Effector memory CD8-positive, alpha-beta T cell (primary cell): ENCODE results near the gene B3GALNT2.
"Not testable (repeated sequence)": the region's sequence is repeated elsewhere in the genome, so short reads cannot be mapped to it uniquely, and the experiment has no call there.

Experiments
- ATAC-seq: fragments of 150-1000 bp; cut with Tn5 transposase; replicated peaks from 2 replicates; pipeline ENCODE4 v1.10.0; 2021; ENCODE audit warnings: mild to moderate bottlenecking, moderate library complexity
- DNase-seq, 3 experiments: peaks; one replicate each; pipeline ENCODE4 v3.0.0; 2021
- H3K27ac Mint-ChIP-seq, 2 donors: one replicate each; pipeline ENCODE4 v1.8.0; 2022; ENCODE audit warnings: mild to moderate bottlenecking in 2 of 2, mixed read lengths in 2 of 2, moderate library complexity in 2 of 2
- H3K27me3 Mint-ChIP-seq, 2 donors: one replicate each; pipeline ENCODE4 v1.8.0; 2022; ENCODE audit warnings: mixed read lengths in 2 of 2
- H3K36me3 Mint-ChIP-seq: one replicate; pipeline ENCODE4 v1.8.0; 2022; ENCODE audit warnings: mild to moderate bottlenecking, moderate library complexity, mixed read lengths; ENCODE audit not compliant: insufficient read depth
- H3K4me1 Mint-ChIP-seq, 2 donors: one replicate each; pipeline ENCODE4 v1.8.0; 2022; ENCODE audit warnings: low read depth in 2 of 2, mixed read lengths in 2 of 2
- H3K4me3 Mint-ChIP-seq, 2 donors: one replicate each; pipeline ENCODE4 v1.8.0; 2022; ENCODE audit warnings: mild to moderate bottlenecking in 2 of 2, mixed read lengths in 2 of 2, moderate library complexity in 2 of 2
- H3K9me3 Mint-ChIP-seq, 2 donors: one replicate each; pipeline ENCODE4 v1.8.0; 2022; ENCODE audit warnings: mixed read lengths in 2 of 2
- total RNA-seq, 9 experiments: gene quantifications; one replicate each; lab custom pipeline; 2026; lab: John Stamatoyannopoulos, UW

The B3GALNT2 gene
- 15.6 to 39.1 (median 24.9) reads per million in 9 experiments for total RNA-seq

DNA sequence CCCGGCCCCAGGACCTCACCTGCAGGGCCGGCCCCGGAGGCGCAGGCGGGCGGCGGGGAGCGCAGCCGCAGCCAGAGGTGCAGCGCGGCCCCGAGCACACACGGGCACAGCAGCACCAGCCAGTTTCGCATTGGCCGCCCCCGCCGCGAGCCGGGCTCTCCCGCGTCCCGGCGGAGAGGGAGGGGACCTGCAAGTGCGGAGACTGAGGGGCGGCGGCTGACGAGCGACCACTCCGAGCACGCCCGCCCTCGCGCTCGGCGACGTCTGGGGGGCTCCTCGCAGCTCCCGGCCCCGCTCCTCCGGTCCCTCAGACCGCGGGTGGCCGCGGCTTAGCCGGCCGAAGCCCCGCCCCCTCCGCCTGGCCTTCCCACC lies at the start of gene B3GALNT2:
Gene B3GALNT2 (minus strand): TSS at position 331 of the 372 bp plus-strand sequence. CDS start 200 bp downstream, at position 131.
- peak within 1 kb of the TSS; percentile 91 to 99 for H3K4me3 Mint-ChIP-seq
- H3K27me3 Mint-ChIP-seq, result no peaks in the 10 kb centered on the region
- DNase-seq, result no peak
- H3K36me3 Mint-ChIP-seq, result peaks cover 20% of the 10 kb centered on the region
- H3K4me1 Mint-ChIP-seq, result peaks cover 15 to 31% of the 10 kb centered on the region in 2 donors
- ATAC-seq, result peak; percentile 63
- H3K9me3 Mint-ChIP-seq, result no peaks in the 10 kb centered on the region
- peak within 1 kb of the TSS; percentile 98 to 99 for H3K27ac Mint-ChIP-seq

GRCh38 chr1:235553112-235553551 lies 48.9 kb upstream of the B3GALNT2 start:
- Mint-ChIP-seq H3K36me3 (no peaks in the 10 kb centered on the region), H3K27me3 (peaks cover 6 to 14% of the 10 kb centered on the region in 2 donors), H3K4me1 (no peaks in the 10 kb centered on the region), H3K27ac (no peak overlapping the region), H3K4me3 (no peak overlapping the region), H3K9me3 (no peaks in the 10 kb centered on the region)
- DNase-seq, result no peak
- no peak for ATAC-seq

- Mint-ChIP-seq H3K27me3 (peaks cover 12 to 23% of the 10 kb centered on the region in 2 donors), H3K36me3 (no peaks in the 10 kb centered on the region), H3K4me1 (no peaks in the 10 kb centered on the region), H3K4me3 (no peak overlapping the region), H3K27ac (no peak overlapping the region), H3K9me3 (no peaks in the 10 kb centered on the region)
- DNase-seq, result no peak
- no peak for ATAC-seq
Measured at GRCh38 chr1:235552146-235552716, 48.0 kb upstream of the B3GALNT2 start.

GRCh38 chr1:235549351-235550139 lies 45.3 kb upstream of the B3GALNT2 start:
- Mint-ChIP-seq H3K27me3 (peaks cover 19 to 47% of the 10 kb centered on the region in 2 donors), H3K9me3 (no peaks in the 10 kb centered on the region), H3K4me3 (no peak overlapping the region), H3K4me1 (peaks cover 0 to 2% of the 10 kb centered on the region in 2 donors), H3K27ac (no peak overlapping the region), H3K36me3 (no peaks in the 10 kb centered on the region)
- DNase-seq (no peak), ATAC-seq (no peak)

DNA sequence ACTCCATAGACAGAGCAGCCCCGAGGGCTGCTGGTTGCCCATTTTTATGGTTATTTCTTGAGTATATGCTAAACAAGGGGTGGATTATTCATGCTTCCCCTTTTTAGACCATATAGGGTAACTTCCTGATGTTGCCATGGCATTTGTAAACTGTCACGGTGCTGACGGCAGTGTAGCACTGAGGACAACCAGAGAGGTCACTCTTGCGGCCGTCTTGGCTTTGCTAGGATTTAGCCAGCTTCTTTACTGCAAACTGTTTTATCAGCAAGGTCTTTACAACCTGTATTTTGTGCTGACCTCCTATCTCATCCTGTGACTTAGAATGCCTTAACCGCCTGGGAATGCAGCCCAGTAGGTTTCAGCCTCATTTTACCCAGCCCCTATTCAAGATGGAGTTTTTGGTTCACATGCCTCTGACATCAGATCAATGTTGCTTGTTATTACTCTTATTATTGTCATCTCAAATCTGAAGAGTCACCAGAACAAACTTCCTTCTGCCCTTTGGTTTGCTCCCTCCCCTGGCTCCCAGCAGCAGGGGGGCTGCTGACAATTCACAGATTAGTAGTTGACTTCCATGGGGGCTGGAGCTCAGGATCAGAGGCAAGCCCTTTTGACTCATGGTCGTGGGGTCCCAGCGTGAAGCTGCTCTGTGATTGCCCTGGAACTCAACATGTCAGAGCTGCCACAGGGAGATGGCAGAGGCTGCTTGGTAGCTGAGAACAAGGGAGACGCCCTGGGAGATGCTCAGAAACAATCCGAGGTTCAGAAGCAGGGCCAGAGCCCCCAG lies 42.3 kb upstream of the B3GALNT2 start:
- H3K27ac Mint-ChIP-seq, H3K4me3 Mint-ChIP-seq, ATAC-seq, H3K36me3 Mint-ChIP-seq, H3K9me3 Mint-ChIP-seq, H3K4me1 Mint-ChIP-seq, DNase-seq: not testable (repeated sequence)
- H3K27me3 Mint-ChIP-seq, result peaks cover 19 to 47% of the 10 kb centered on the region in 2 donors

DNA sequence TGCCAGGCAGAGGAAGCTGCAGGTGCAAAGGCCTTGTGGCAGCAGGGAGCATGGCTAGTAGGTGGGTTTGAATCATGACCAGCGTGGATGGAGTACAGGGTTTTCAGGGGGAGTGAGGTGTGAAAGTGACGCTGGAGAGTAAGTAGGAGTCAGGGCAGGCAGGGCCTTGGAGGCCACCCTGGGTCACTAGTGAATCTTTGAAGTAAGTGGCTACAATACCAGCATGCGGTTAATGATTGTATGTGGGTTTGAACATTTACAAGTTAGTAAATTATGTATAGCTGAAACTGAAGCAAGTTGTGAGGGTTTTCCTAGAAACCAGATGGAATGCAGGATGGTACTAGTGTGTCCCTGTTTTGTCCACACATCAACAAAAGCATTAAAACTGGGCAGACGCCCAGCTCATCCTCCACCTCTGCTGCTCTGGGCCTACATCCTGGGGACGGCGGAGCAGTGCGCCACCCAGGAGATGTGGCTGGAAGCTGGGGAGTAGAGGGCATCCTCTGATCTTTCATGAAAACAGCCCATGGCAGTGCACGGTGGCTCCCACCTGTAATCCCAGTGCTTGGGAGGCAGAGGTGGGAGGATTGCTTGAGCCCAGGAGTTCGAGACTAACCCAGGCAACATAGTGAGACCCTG lies 41.2 kb upstream of the B3GALNT2 start:
- no peaks in the 10 kb centered on the region for H3K36me3 Mint-ChIP-seq
- no peak overlapping the region for H3K27ac Mint-ChIP-seq
- H3K9me3 Mint-ChIP-seq, result no peaks in the 10 kb centered on the region
- H3K27me3 Mint-ChIP-seq, result peaks cover 19 to 47% of the 10 kb centered on the region in 2 donors
- DNase-seq, result no peak
- ATAC-seq, result no peak
- H3K4me3 Mint-ChIP-seq, result no peak overlapping the region
- H3K4me1 Mint-ChIP-seq, result peaks cover 0 to 2% of the 10 kb centered on the region in 2 donors

GRCh38 chr1:235542845-235543244 lies 38.6 kb upstream of the B3GALNT2 start:
- not testable (repeated sequence) for H3K4me1 Mint-ChIP-seq, ATAC-seq, DNase-seq, H3K9me3 Mint-ChIP-seq, H3K4me3 Mint-ChIP-seq, H3K27ac Mint-ChIP-seq, H3K36me3 Mint-ChIP-seq
- peaks cover 10 to 31% of the 10 kb centered on the region in 2 donors for H3K27me3 Mint-ChIP-seq

DNA sequence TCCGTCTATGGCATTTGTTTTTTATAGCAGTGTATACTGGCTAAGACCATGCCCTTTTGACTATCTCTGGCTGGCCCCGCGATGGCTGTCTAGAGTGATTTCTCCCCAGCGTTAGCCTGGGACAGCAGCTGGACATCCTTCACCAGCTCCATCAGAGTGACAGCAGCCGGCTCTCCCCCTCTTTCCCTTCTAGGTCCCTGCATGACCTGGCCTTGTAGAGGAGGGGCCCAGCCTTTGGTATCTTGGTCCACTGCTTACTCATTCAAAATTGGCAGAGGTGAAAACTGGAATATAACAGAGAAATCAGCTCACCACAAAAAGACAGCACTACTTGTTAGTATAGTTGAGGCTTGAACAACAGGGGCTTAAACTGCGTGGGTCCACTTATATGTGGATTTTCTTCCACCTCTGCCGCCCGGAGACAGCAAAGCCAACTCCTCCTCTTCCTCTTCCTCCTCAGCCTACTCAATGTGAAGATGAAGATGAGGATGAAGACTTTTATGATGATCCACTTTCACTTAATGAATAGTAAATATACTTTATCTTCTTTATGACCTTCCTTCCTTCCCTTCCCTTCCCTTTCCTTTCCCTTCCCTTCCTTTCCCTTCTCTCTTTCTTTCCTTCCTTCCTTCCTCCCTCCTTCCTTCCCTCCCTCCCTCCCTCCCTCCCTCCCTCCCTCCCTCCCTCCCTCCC lies 29.4 kb upstream of the B3GALNT2 start:
- H3K4me1 Mint-ChIP-seq, result no peaks in the 10 kb centered on the region
- H3K36me3 Mint-ChIP-seq, result peaks cover 2% of the 10 kb centered on the region
- H3K4me3 Mint-ChIP-seq, result no peak overlapping the region
- DNase-seq, result no peak
- peaks cover 0 to 6% of the 10 kb centered on the region in 2 donors for H3K27me3 Mint-ChIP-seq
- no peaks in the 10 kb centered on the region for H3K9me3 Mint-ChIP-seq
- ATAC-seq, result no peak
- H3K27ac Mint-ChIP-seq, result no peak overlapping the region

DNA sequence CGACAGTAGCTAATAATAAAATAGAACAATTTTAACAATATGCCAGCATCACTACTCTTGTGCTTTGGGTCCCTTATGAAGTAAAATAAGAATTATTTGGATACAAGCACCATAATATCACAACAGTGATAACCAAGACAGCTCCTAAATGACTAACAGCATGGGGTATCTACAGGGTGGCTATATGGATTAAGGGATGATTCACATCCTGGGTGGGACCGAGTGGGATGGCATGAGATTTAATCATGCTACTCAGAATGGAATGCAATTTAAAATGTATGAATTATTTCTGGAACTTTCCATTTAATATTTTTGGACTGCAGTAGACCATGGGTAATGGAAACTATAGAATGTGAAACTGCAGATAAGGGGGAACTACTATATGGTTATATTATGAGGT lies 28.1 kb upstream of the B3GALNT2 start:
- no peaks in the 10 kb centered on the region for H3K9me3 Mint-ChIP-seq
- no peak for DNase-seq
- ATAC-seq, result no peak
- peaks cover 2% of the 10 kb centered on the region for H3K36me3 Mint-ChIP-seq
- H3K4me3 Mint-ChIP-seq, result no peak overlapping the region
- H3K27ac Mint-ChIP-seq, result no peak overlapping the region
- H3K27me3 Mint-ChIP-seq, result peaks cover 0 to 6% of the 10 kb centered on the region in 2 donors
- no peaks in the 10 kb centered on the region for H3K4me1 Mint-ChIP-seq

GRCh38 chr1:235527196-235527814 lies 23.1 kb upstream of the B3GALNT2 start:
- Mint-ChIP-seq H3K27ac (no peak overlapping the region), H3K9me3 (no peaks in the 10 kb centered on the region), H3K27me3 (no peaks in the 10 kb centered on the region), H3K4me3 (no peak overlapping the region), H3K4me1 (no peaks in the 10 kb centered on the region), H3K36me3 (no peaks in the 10 kb centered on the region)
- ATAC-seq, result no peak
- no peak for DNase-seq

GRCh38 chr1:235525314-235525713 lies 21.1 kb upstream of the B3GALNT2 start:
- H3K27me3 Mint-ChIP-seq, result peaks cover 0 to 5% of the 10 kb centered on the region in 2 donors
- no peaks in the 10 kb centered on the region for H3K9me3 Mint-ChIP-seq
- H3K4me1 Mint-ChIP-seq, result no peaks in the 10 kb centered on the region
- ATAC-seq (no peak), DNase-seq (no peak)
- H3K36me3 Mint-ChIP-seq, result no peaks in the 10 kb centered on the region
- no peak overlapping the region for H3K27ac Mint-ChIP-seq
- no peak overlapping the region for H3K4me3 Mint-ChIP-seq

DNA sequence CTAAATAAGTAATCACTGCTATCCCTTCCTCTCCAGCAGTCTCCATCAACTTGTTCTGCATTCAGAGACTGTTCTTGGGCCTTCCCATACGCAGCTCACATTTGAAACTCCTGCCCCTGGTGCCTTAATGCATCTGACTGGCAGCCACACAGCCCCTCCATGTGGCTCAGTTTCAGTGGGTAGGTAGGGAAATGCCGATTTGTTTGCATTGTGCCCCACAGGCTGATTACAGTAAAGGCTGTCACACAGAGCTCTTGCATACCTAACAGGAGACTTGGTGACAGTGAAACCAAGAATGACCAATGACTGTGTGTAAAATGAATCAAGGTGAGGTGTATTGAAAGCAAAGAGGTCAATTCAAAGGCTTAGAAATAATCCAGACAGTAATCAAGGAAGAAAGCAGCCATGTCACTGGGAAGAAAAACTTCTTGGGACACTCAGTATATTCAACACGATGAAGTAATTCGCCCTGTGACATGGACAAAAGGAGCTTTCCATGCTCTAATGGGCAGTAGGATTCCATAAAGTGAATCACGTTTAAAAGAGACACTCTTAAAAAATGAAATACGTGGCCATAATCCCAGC lies 12.7 kb upstream of the B3GALNT2 start:
- ATAC-seq, result no peak
- no peak overlapping the region for H3K4me3 Mint-ChIP-seq
- no peaks in the 10 kb centered on the region for H3K9me3 Mint-ChIP-seq
- DNase-seq, result no peak
- peaks cover 5 to 12% of the 10 kb centered on the region in 2 donors for H3K27me3 Mint-ChIP-seq
- H3K4me1 Mint-ChIP-seq, result peaks cover 0 to 4% of the 10 kb centered on the region in 2 donors
- H3K27ac Mint-ChIP-seq, result no peak overlapping the region
- no peaks in the 10 kb centered on the region for H3K36me3 Mint-ChIP-seq
